Mucosa of rectum (tissue), 2 donors: ENCODE data around the gene DGKB.

ENCODE experiments used
- H3K27ac ChIP-seq, 2 donors: one replicate each; pipeline ENCODE4 v1.7.0; 2013; ENCODE audit warnings: inconsistent platforms in 2 of 2, low read depth in 2 of 2, low read length in 2 of 2
- H3K27me3 ChIP-seq, 2 donors: one replicate each; pipeline ENCODE4 v1.7.0; 2013; ENCODE audit warnings: low read length in 2 of 2; ENCODE audit not compliant: control insufficient read depth in 2 of 2, insufficient read depth in 2 of 2
- H3K36me3 ChIP-seq, 2 donors: one replicate each; pipeline ENCODE4 v1.7.0; 2013; ENCODE audit warnings: low read length in 2 of 2; ENCODE audit not compliant: control insufficient read depth in 2 of 2, insufficient read depth in 2 of 2
- H3K4me1 ChIP-seq, 2 donors: one replicate each; pipeline ENCODE4 v1.7.0; 2013; ENCODE audit warnings: low read length in 2 of 2, mild to moderate bottlenecking in 1 of 2; ENCODE audit not compliant: control insufficient read depth in 2 of 2, insufficient read depth in 2 of 2
- H3K4me3 ChIP-seq, 2 donors: one replicate each; pipeline ENCODE4 v1.7.0; 2013; ENCODE audit warnings: low read length in 2 of 2
- H3K9ac ChIP-seq, 2 donors: one replicate each; pipeline ENCODE4 v1.7.0; 2013; ENCODE audit warnings: low read length in 2 of 2, low read depth in 1 of 2, mild to moderate bottlenecking in 1 of 2
- H3K9me3 ChIP-seq, 2 donors: one replicate each; pipeline ENCODE4 v1.7.0; 2013; ENCODE audit warnings: low read length in 2 of 2; ENCODE audit not compliant: control insufficient read depth in 2 of 2
- donor health status: healthy.
- donor health status: Normal muscosa, but diverticular disease.

The DGKB gene

DNA sequence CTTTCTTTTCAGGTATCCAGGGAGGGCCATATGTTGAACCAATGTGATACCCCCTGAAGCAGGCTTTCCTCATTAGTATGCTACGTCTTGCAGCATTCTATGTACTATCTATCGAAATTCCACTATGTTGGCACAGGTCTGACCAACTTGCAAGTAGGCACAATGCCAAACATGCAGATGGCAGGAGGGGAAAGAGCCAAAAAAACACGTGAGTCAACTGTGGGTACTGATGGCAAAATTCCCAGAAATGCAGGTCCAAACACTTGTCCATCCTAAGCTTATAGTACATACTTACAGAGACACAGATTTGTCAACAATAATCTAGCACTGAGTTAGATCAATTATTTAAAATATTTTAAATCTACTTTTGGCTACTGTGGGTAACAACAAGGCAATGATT, 394.9 kb downstream of the DGKB start:
- Histone ChIP-seq H3K9ac (no peak overlapping the region), H3K36me3 (no peaks in the 10 kb centered on the region), H3K9me3 (no peaks in the 10 kb centered on the region), H3K27ac (no peak overlapping the region), H3K4me3 (no peak overlapping the region), H3K4me1 (no peaks in the 10 kb centered on the region), H3K27me3 (no peaks in the 10 kb centered on the region)

DNA sequence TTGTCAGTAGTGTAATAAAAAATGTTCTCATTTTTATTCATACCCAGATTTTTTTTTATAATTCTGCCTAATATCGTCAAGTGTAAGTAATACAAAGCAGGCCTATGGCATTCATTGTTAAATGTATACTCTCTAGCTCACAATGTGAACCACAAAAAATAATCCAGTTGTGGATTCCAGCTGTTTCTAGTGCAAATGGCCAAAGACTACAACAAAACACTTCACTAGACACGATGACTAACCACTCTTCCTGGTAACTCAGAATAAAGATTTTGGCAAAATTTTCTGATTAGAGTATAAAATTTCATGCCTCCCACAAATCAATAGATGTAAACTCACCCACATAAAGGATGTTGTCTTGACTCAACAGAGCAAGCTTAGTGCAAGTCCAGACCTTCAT, 396.6 kb downstream of the DGKB start:
- Histone ChIP-seq H3K27ac (no peak overlapping the region), H3K9ac (no peak overlapping the region), H3K27me3 (no peaks in the 10 kb centered on the region)

DNA sequence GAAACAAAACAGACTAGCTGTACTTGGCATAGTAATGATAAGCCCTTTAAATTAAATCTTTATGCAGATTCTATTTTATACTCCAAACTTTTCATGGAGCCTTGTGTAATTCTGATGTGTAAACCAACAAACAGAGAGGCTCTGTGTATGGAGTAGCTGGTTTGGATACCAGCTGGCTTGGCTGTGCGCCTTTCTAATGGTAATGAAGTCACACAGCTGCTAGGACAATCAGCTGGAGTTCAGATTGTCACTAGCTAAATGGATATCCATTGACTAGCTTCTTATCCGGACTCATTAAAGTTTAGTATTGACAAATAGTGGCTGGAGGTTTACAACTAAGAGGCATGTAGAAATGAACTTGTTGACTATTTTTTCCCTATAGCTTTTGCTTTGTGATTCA, 398.4 kb downstream of the DGKB start:
- Histone ChIP-seq H3K27ac (no peak overlapping the region), H3K36me3 (no peaks in the 10 kb centered on the region), H3K4me1 (no peaks in the 10 kb centered on the region)

More for the DNA sequence above, 396.6 kb downstream of the DGKB start:
- Histone ChIP-seq H3K9me3 (no peaks in the 10 kb centered on the region), H3K4me3 (no peak overlapping the region), H3K4me1 (no peaks in the 10 kb centered on the region), H3K36me3 (no peaks in the 10 kb centered on the region)

DNA sequence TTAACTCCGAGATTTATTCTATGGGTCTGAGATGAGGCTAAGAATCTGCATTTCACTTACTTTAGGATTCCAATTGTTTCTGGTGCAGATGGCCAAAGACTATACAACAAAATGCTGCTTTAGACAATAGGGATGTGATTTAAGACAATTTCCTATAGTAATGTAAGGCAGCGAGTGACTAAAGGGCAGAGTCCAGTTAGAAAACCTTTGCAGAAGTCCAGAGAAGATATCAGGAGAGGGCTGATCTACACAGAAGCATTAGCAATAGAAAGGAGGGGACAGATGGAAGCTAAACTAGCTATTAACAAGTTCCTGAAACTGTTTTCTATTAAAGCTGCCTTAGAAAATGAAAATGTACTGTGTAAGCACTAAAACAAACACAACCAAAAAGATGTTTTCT, 398.9 kb downstream of the DGKB start:
- H3K9ac ChIP-seq, result no peak overlapping the region
- no peaks in the 10 kb centered on the region for H3K36me3 ChIP-seq
- H3K4me3 ChIP-seq, result no peak overlapping the region
- H3K4me1 ChIP-seq, result no peaks in the 10 kb centered on the region
- H3K27ac ChIP-seq, result no peak overlapping the region
- H3K9me3 ChIP-seq, result no peaks in the 10 kb centered on the region
- H3K27me3 ChIP-seq, result no peaks in the 10 kb centered on the region

More for the DNA sequence above, 398.4 kb downstream of the DGKB start:
- no peak overlapping the region for H3K9ac ChIP-seq
- H3K27me3 ChIP-seq, result no peaks in the 10 kb centered on the region
- no peaks in the 10 kb centered on the region for H3K9me3 ChIP-seq
- no peak overlapping the region for H3K4me3 ChIP-seq

DNA sequence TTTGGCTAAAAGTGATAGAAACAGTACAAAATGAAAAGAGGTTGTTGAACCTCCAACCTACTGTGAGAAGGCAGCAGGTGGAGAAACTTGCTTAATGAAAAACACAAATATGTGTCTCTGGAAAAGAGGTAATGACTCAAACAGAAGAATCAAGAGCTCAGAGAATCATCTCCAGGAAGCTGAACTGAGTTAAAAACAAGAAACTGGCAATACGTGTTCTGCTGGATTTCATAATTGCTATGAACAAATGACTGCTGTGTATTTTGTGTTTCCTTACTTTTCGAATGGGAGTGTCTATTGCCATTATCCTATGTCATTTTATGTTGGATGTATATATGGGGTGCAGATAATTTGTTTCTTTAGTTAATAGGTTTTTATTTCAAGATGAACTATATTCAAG, 401.1 kb downstream of the DGKB start:
- H3K9ac ChIP-seq, result no peak overlapping the region

DNA sequence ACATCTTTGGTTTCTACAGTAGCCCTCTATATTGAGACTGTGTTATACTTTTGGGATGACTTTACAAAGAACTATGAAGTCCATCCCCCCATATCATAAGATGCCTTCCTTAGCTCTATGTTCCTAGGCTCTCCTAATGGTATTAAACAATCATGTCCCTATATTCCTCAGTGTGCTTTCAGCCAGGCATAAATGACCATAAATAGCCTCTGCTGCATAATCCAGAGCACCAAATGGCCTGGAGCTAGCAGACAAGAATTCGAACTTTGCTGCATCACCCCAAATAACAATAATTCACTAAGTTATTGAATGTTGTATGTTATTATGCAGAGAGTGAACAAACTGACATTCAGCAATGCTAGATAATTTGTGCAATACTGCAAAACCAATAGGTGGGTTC, 405.2 kb downstream of the DGKB start:
- H3K36me3 ChIP-seq, result no peaks in the 10 kb centered on the region
- H3K9ac ChIP-seq, result no peak overlapping the region
- no peaks in the 10 kb centered on the region for H3K9me3 ChIP-seq
- H3K4me1 ChIP-seq, result no peaks in the 10 kb centered on the region
- no peak overlapping the region for H3K27ac ChIP-seq
- H3K4me3 ChIP-seq, result no peak overlapping the region
- no peaks in the 10 kb centered on the region for H3K27me3 ChIP-seq

More for the DNA sequence above, 401.1 kb downstream of the DGKB start:
- Histone ChIP-seq H3K9me3 (no peaks in the 10 kb centered on the region), H3K27ac (no peak overlapping the region), H3K4me3 (no peak overlapping the region), H3K36me3 (no peaks in the 10 kb centered on the region), H3K4me1 (no peaks in the 10 kb centered on the region), H3K27me3 (no peaks in the 10 kb centered on the region)

DNA sequence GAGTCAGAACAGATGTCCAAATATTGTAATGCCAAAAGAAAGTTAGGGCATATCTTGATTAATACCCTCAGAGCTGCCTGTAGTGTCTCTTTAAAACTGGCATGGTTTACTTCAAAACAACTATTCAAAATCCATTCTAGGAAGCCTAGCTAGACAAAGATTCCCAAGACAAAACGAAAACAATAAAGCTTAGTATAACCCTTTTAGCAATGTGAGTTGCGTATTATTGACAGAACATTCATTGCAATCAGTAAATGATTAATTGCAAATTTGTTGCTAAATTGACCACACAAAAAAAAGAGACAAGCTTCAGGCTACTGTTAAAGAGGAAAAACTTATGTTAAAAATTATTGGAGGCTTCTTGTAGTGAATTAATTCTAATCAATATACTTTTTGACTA, 406.9 kb downstream of the DGKB start:
- Histone ChIP-seq H3K9ac (no peak overlapping the region), H3K4me3 (no peak overlapping the region), H3K4me1 (no peaks in the 10 kb centered on the region), H3K9me3 (no peaks in the 10 kb centered on the region), H3K36me3 (no peaks in the 10 kb centered on the region), H3K27me3 (no peaks in the 10 kb centered on the region), H3K27ac (no peak overlapping the region)

DNA sequence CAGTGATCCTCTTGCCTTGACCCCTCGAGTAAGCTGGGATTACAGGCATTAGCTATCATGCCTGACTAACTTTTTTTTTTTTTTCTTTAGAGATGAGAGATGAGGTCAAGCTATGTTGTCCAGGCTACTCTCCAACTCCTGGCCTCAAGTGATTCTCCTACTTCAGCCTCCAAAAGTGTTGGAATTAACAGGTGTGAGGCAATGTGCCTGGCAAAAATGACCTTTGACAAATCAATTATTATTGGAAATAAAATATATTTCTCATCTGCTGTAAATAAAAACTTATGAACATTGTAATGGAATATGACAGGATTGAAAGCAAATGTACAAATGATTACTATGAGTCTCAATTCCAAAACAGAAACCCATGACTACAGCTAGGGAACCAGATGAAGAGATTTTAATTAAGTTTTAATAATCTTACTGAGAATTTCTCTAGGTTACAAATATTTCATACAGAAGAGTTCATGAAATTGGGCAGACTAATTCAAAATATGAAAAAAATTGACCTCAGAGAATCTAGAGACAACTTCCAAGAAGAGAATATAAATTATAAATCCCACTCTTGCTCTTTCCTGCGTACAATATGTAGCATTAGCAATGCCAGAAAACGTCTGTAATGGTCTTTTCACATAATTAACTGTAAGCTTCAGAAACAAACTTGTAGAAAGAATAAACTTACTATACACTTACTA, 414.7 kb downstream of the DGKB start:
- no peaks in the 10 kb centered on the region for H3K9me3 ChIP-seq
- H3K9ac ChIP-seq, result no peak overlapping the region
- no peaks in the 10 kb centered on the region for H3K4me1 ChIP-seq
- H3K27ac ChIP-seq, result no peak overlapping the region
- H3K4me3 ChIP-seq, result no peak overlapping the region
- no peaks in the 10 kb centered on the region for H3K36me3 ChIP-seq
- H3K27me3 ChIP-seq, result no peaks in the 10 kb centered on the region

DNA sequence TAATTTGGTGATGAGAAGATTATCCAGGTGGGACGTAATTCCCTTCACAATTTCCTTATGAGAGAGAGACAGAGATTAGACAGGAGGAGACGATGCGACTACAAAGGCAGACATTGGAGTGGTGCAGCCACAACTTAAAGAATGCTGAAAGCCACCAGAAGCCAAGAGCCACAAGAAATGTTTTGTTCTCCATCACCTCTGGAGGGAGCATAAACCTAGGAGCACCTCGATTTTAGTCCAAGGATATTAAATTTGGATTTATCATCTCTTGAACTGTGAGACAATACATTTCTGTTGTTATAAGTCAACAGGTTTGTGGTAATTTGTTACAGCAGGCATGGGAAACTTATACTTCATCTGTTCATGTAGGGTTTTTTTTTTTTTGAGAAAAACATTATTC, 418.9 kb downstream of the DGKB start:
- H3K9me3 ChIP-seq, result no peaks in the 10 kb centered on the region
- no peak overlapping the region for H3K9ac ChIP-seq
- no peaks in the 10 kb centered on the region for H3K36me3 ChIP-seq
- no peaks in the 10 kb centered on the region for H3K27me3 ChIP-seq
- H3K4me1 ChIP-seq, result no peaks in the 10 kb centered on the region
- no peak overlapping the region for H3K27ac ChIP-seq
- H3K4me3 ChIP-seq, result no peak overlapping the region

DNA sequence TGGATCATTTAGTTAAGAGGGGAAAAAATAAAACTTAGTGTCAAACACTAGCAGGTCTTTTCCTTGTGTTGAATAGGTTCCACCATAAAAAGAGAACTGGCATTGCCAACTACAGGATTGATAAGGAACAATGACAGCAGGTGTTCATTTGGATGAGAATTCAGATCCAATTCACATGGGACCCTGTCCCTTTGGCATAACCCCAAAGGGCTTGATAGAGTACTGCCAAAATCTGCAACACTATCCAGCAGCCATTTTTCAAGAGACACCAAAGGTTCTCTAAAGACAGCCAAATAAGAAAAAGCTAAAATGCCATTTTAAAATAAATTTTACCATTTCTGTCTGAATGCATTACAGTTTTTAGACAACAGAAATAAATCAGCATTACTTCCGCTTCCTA, 422.3 kb downstream of the DGKB start:
- no peaks in the 10 kb centered on the region for H3K27me3 ChIP-seq
- no peak overlapping the region for H3K27ac ChIP-seq
- H3K9ac ChIP-seq, result no peak overlapping the region
- no peaks in the 10 kb centered on the region for H3K36me3 ChIP-seq
- no peaks in the 10 kb centered on the region for H3K4me1 ChIP-seq
- H3K9me3 ChIP-seq, result no peaks in the 10 kb centered on the region
- no peak overlapping the region for H3K4me3 ChIP-seq
